22Rv1 (cell line): ENCODE measurements around the gene CRHR2.

Source experiments
- H3K27ac ChIP-seq: fragments of 450-650 bp; 2 replicates; pipeline ENCODE4 v1.5.1; 2017
- CTCF ChIP-seq: fragments of 450-650 bp; IDR thresholded peaks from 2 replicates; pipeline ENCODE4 v1.5.1; 2017; ENCODE audit warnings: mild to moderate bottlenecking
- ZFX ChIP-seq: fragments of 450-650 bp; IDR thresholded peaks from 2 replicates; pipeline ENCODE4 v1.6.1; 2017; ENCODE audit warnings: antibody characterized with exemption, borderline replicate concordance

CRHR2 gene

GRCh38 chr7:30699706-30700495, 17.6 kb upstream of the CRHR2 start:
- TF ChIP-seq ZFX (no peak), CTCF (no peak)
- no peak overlapping the region for H3K27ac ChIP-seq

GRCh38 chr7:30698481-30698880, 16.2 kb upstream of the CRHR2 start:
- TF ChIP-seq CTCF: no peak
- H3K27ac ChIP-seq: no peak overlapping the region

- no peak overlapping the region for H3K27ac ChIP-seq
- no peak for TF ChIP-seq ZFX
- TF ChIP-seq CTCF: no peak
These were observed 15.6 kb upstream of the CRHR2 start for GRCh38 chr7:30697719-30698460.

GRCh38 chr7:30694774-30695721, 12.8 kb upstream of the CRHR2 start:
- H3K27ac ChIP-seq: no peak overlapping the region

GRCh38 chr7:30694218-30694745, 12.0 kb upstream of the CRHR2 start:
- no peak overlapping the region for H3K27ac ChIP-seq

More at GRCh38 chr7:30694774-30695721, 12.8 kb upstream of the CRHR2 start:
- TF ChIP-seq CTCF: no peak
- no peak for TF ChIP-seq ZFX

GRCh38 chr7:30692882-30693281, 10.6 kb upstream of the CRHR2 start:
- TF ChIP-seq ZFX (no peak), CTCF (no peak)
- no peak overlapping the region for H3K27ac ChIP-seq

More at GRCh38 chr7:30694218-30694745, 12.0 kb upstream of the CRHR2 start:
- no peak for TF ChIP-seq CTCF
- TF ChIP-seq ZFX: no peak
